Spleen (tissue), 11 donors: Measurements from ENCODE around the gene CDH3. TPM values are rescaled to one million over a fixed set of nuclear protein-coding genes. Genes with fewer than 3 reads are reported as not detected.

Source experiments
- DNase-seq: peaks from one replicate; pipeline ENCODE4 v3.0.0-alpha.2; 2020
- H3K27ac ChIP-seq, 8 donors: fragments of 200-600 bp; sonication (generic) in 7 of 8; 1 replicate in 4 of 8; 2 replicates in 4 of 8; pipeline versions ENCODE4 v1.5.0 to v1.8.0; 2016 to 2021; ENCODE audit warnings: inconsistent platforms in 4 of 8, mild to moderate bottlenecking in 4 of 8, moderate library complexity in 1 of 8
- H3K27me3 ChIP-seq, 7 donors: fragments of 200-600 bp; sonication (generic) in 6 of 7; replicated peaks in 1 of 7; 1 replicate in 4 of 7; 2 replicates in 3 of 7; pipeline versions ENCODE4 v1.5.0 to v1.8.0; 2016 to 2021; ENCODE audit warnings: inconsistent platforms in 3 of 7, mild to moderate bottlenecking in 1 of 7
- H3K36me3 ChIP-seq, 6 donors: fragments of 200-600 bp; sonication (generic) in 5 of 6; 1 replicate in 4 of 6; 2 replicates in 2 of 6; pipeline versions ENCODE4 v1.5.0 to v1.8.0; 2016 to 2021; ENCODE audit warnings: inconsistent platforms in 2 of 6
- H3K4me1 ChIP-seq, 6 donors: fragments of 200-600 bp; sonication (generic) in 5 of 6; 1 replicate in 3 of 6; 2 replicates in 3 of 6; pipeline versions ENCODE4 v1.5.0 to v1.8.0; 2016 to 2021; ENCODE audit warnings: inconsistent platforms in 3 of 6
- H3K4me3 ChIP-seq, 8 donors: fragments of 200-600 bp; sonication (generic) in 7 of 8; 1 replicate in 4 of 8; 2 replicates in 4 of 8; pipeline versions ENCODE4 v1.5.0 to v1.8.0; 2016 to 2021; ENCODE audit warnings: inconsistent platforms in 4 of 8, mild to moderate bottlenecking in 4 of 8, moderate library complexity in 2 of 8
- H3K9me3 ChIP-seq, 8 donors: fragments of 200-600 bp; sonication (generic) in 7 of 8; 1 replicate in 4 of 8; 2 replicates in 4 of 8; pipeline versions ENCODE4 v1.5.0 to v1.8.0; 2016 to 2021; ENCODE audit warnings: inconsistent platforms in 4 of 8
- POLR2A ChIP-seq, 3 donors: fragments of 450-650 bp; IDR thresholded peaks; one replicate each; pipeline ENCODE4 v1.5.1; 2017; ENCODE audit warnings: antibody characterized with exemption in 3 of 3, mild to moderate bottlenecking in 1 of 3
- POLR2AphosphoS5 ChIP-seq, 3 donors: sonication (generic); formaldehyde crosslinking; IDR thresholded peaks; one replicate each; pipeline ENCODE4 v1.5.1; 2017; ENCODE audit warnings: antibody characterized with exemption in 3 of 3
- WGBS, 5 donors: extraction: QIAGEN DNeasy Blood & Tissue Kit in 3 of 5; methylation state at CpG; one replicate each; pipeline versions ENCODE4 v1.1.5 to v1.1.7; 2013 to 2018; 5-methylcytosine and 5-hydroxymethylcytosine counted together
- intact Hi-C: fragments of 100-400 bp; cut with DNase I; formaldehyde crosslinking; loops from one replicate; pipeline ENCODE4 v1.15.0; 2023; ENCODE audit warnings: low total_unique reads
- polyA plus RNA-seq, 3 donors: library from polyadenylated mRNA; stranded (reverse); fragments of 200-250 nt; gene quantifications; one replicate each; pipeline ENCODE4 v1.2.1, GENCODE V29; 2013
- total RNA-seq, 7 donors: library from RNA; depleted of rRNA in 3 of 7; stranded (reverse); fragments of >200 nt in 3 of 7; fragmentation: NEBNext Ultra II Directional in 4 of 7; extraction: Animal tissue kit (Norgen Biotek cat#: 25700) in 4 of 7; gene quantifications; one replicate each; pipeline versions ENCODE4 v1.1.0 to v1.2.1, GENCODE V29; 2016 to 2021
- TF ChIP-seq, protein P1 (sequence below), 11 experiments: fragments of 200-600 bp in 7 of 11; fragments of 450-650 bp in 4 of 11; sonication (generic) in 4 of 11; IDR thresholded peaks in 8 of 11; conservative IDR thresholded peaks in 3 of 11; 1 replicate in 7 of 11; 2 replicates in 4 of 11; pipeline versions ENCODE4 v1.4.0 to v1.8.0; 2016 to 2021; ENCODE audit warnings: antibody characterized with exemption in 11 of 11, inconsistent platforms in 4 of 11, mild to moderate bottlenecking in 1 of 11
- donor health status: healthy with polysubstance abuse.
- donor health status: DM: no; HTN: no; CAD: no; lungs with moderate emphysema.
- donor health status: DM: no; HTN: no; CAD: no.
- donor health status: Bipolar disorder and iron deficiency.
- donor health status: healthy.
- donor health status: DM: no; HTN: no; CAD: no.
- donor health status: DM: yes; HTN: yes; CAD: no.

The CDH3 gene
- total and polyA plus RNA-seq, 10 donors: 1.5 to 47.6 (median 23.0) TPM

DNA sequence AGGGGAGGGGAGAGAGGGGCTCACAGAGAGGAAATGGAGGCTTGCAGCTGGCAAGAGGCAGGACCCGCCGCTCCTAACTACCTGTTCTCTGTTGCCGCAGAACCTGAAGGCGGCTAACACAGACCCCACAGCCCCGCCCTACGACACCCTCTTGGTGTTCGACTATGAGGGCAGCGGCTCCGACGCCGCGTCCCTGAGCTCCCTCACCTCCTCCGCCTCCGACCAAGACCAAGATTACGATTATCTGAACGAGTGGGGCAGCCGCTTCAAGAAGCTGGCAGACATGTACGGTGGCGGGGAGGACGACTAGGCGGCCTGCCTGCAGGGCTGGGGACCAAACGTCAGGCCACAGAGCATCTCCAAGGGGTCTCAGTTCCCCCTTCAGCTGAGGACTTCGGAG lies 53.0 kb downstream of the CDH3 start:
- Histone ChIP-seq H3K27ac (no peak overlapping the region), H3K27me3 (no peaks in the 10 kb centered on the region), H3K9me3 (no peaks in the 10 kb centered on the region), H3K36me3 (peaks cover 0 to 24% (median 0%) of the 10 kb centered on the region in 6 donors), H3K4me3 (no peak overlapping the region), H3K4me1 (peaks cover 0 to 27% (median 9%) of the 10 kb centered on the region in 6 donors)
- intact Hi-C loops: no loop called here
- WGBS, 5 donors: 84 to 91% (median 89%) methylated on average over 23 of the region's 23 CpGs
- TF ChIP-seq POLR2A (IDR thresholded peaks at IDR 0.05) (no peak), POLR2AphosphoS5 (IDR thresholded peaks at IDR 0.05) (no peak)
- TF ChIP-seq, protein P1, sequence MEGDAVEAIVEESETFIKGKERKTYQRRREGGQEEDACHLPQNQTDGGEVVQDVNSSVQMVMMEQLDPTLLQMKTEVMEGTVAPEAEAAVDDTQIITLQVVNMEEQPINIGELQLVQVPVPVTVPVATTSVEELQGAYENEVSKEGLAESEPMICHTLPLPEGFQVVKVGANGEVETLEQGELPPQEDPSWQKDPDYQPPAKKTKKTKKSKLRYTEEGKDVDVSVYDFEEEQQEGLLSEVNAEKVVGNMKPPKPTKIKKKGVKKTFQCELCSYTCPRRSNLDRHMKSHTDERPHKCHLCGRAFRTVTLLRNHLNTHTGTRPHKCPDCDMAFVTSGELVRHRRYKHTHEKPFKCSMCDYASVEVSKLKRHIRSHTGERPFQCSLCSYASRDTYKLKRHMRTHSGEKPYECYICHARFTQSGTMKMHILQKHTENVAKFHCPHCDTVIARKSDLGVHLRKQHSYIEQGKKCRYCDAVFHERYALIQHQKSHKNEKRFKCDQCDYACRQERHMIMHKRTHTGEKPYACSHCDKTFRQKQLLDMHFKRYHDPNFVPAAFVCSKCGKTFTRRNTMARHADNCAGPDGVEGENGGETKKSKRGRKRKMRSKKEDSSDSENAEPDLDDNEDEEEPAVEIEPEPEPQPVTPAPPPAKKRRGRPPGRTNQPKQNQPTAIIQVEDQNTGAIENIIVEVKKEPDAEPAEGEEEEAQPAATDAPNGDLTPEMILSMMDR (IDR thresholded peaks at IDR 0.05 in 8 of 11, conservative IDR thresholded peaks at IDR 0.05 in 3 of 11): no peak
- DNase-seq: no peak

DNA sequence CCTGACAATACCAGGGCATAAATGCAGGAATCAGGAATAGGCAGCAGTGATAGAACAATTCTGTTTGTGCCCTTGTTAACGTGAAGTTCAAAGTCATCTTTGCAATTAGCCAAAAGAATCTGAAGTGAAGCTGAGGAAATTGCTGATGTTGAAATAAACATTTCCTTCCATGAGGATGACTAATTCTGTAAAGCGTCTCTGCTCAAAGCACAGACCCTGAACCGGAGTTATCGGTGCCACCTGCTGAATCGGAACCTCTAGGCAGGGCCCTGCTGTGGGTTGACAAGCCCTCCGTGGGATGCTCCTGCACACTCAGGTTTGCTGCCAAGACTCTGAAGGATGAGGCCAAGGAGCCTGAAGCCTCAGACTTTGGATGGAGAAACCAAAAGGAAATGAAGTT lies 55.0 kb downstream of the CDH3 start:
- Histone ChIP-seq H3K9me3 (no peaks in the 10 kb centered on the region), H3K36me3 (peaks cover 0 to 10% (median 0%) of the 10 kb centered on the region in 6 donors), H3K4me1 (peaks cover 0 to 34% (median 16%) of the 10 kb centered on the region in 6 donors), H3K27me3 (no peaks in the 10 kb centered on the region), H3K27ac (peak overlapping the region; percentile 8 to 69 (median 58)), H3K4me3 (no peak overlapping the region)
- no peak for DNase-seq
- TF ChIP-seq POLR2A (IDR thresholded peaks at IDR 0.05): no peak
- peak in 1 of 3 donors; percentile 30 for TF ChIP-seq POLR2AphosphoS5 (IDR thresholded peaks at IDR 0.05)
- intact Hi-C loops: loop anchor here (10.0 kb wide), 1 partner anchor 425 kb away; no protein-coding TSS in a partner anchor
- whole genome bisulfite sequencing, 5 donors: 22 to 57% (median 36%) methylated on average over 6 of the region's 6 CpGs

DNA sequence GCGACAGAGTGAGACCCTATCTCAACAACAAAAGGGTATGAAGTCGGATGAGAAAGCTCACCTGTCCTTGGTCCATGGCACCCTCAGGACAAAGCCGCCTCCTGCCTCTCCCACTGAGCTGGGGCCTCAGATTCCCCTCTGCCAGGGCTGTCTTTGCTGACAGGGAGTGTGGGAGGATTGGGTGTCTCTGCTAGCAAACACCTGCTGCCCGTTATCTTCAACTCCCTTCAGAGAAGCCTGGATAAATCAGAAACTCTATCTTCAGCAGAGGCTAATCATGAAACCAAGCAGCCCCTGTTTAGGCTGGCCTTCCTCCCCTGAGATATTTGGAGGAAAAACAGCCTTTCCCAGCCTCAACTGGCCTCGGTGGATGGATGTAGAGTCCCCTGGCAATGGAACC lies 55.7 kb downstream of the CDH3 start:
- Histone ChIP-seq H3K4me3 (no peak overlapping the region), H3K27ac (peak overlapping the region in 4 of 8 donors; percentile 16 to 69 (median 52)), H3K9me3 (no peaks in the 10 kb centered on the region), H3K4me1 (peaks cover 0 to 34% (median 16%) of the 10 kb centered on the region in 6 donors), H3K36me3 (peaks cover 0 to 5% (median 0%) of the 10 kb centered on the region in 6 donors), H3K27me3 (no peaks in the 10 kb centered on the region)
- intact Hi-C loops: loop anchor here (10.0 kb wide), 1 partner anchor 424 kb away; no protein-coding TSS in a partner anchor
- 86 to 94% (median 92%) methylated on average over 5 of the region's 5 CpGs for WGBS, 5 donors
- no peak for DNase-seq
- TF ChIP-seq, protein P1 (IDR thresholded peaks at IDR 0.05 in 8 of 11, conservative IDR thresholded peaks at IDR 0.05 in 3 of 11): no peak
- TF ChIP-seq POLR2AphosphoS5 (IDR thresholded peaks at IDR 0.05) (no peak), POLR2A (IDR thresholded peaks at IDR 0.05) (no peak)

DNA sequence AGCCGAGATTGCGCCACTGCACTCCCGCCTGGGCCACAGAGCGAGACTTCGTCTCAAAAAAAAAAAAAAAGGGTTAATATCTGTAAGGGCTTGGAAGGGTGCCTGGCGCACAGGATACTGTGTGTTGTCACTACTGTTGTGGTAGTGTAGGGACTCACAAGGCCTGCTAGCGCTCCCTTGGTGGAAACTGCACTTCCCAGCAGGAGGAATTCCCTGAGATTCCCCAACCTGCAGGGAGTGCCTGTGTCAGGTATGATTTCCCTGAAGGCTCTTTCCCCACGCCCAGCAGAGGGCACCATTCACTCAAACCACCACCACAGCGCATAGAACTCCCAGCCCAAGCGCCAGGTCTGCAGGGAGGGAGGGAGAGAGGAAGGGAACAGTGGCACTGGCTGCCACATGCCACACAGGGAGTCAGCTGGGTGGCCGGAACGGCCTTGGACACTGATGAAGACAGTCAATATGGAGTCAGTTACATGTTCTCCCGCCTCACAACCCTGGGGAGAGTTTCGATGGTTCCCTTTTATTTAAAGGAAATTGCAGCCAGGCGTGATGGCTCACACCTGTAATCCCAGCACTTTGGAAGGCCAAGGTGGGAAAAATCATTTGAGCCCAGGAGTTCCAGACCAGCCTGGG lies 59.2 kb downstream of the CDH3 start:
- H3K27ac ChIP-seq: no peak overlapping the region
- no peaks in the 10 kb centered on the region for H3K36me3 ChIP-seq
- peak; percentile 83 for DNase-seq
- intact Hi-C loops: loop anchor here (10.0 kb wide), 1 partner anchor 420 kb away; no protein-coding TSS in a partner anchor
- H3K9me3 ChIP-seq: no peaks in the 10 kb centered on the region
- no peak overlapping the region for H3K4me3 ChIP-seq
- TF ChIP-seq POLR2AphosphoS5 (IDR thresholded peaks at IDR 0.05): no peak
- TF ChIP-seq, protein P1 (IDR thresholded peaks at IDR 0.05 in 8 of 11, conservative IDR thresholded peaks at IDR 0.05 in 3 of 11): peak; percentile 8 to 73 (median 66)
- H3K27me3 ChIP-seq: no peaks in the 10 kb centered on the region
- WGBS, 5 donors: 20 to 35% (median 29%) methylated on average over 10 to 15 of the region's 15 CpGs
- H3K4me1 ChIP-seq: peaks cover 0 to 48% (median 19%) of the 10 kb centered on the region in 6 donors
